CD4-positive, alpha-beta T cell treated with Interleukin-15 for 1 hour (primary cell): ENCODE measurements around the gene KCNE3.
A peak's percentile ranks its signal among the peaks of the same experiment; 100 is the strongest.

Experiments used
- DNase-seq: peaks from one replicate; pipeline ENCODE4 v3.0.0-alpha.2; 2020

KCNE3 gene

GRCh38 chr11:74471037-74471436 lies 3.7 kb upstream of the KCNE3 start:
- DNase-seq = no peak

GRCh38 chr11:74470526-74470925 lies 3.2 kb upstream of the KCNE3 start:
- no peak for DNase-seq

GRCh38 chr11:74468936-74469335 lies 1.6 kb upstream of the KCNE3 start:
- no peak for DNase-seq

GRCh38 chr11:74468521-74468920 lies 1.2 kb upstream of the KCNE3 start:
- DNase-seq = no peak

- DNase-seq = no peak
These were observed 709 bp upstream of the KCNE3 start for GRCh38 chr11:74468058-74468457.

- DNase-seq = no peak
These were observed 2.0 kb downstream of the KCNE3 start for GRCh38 chr11:74465291-74465708.

GRCh38 chr11:74464746-74465145 lies 2.6 kb downstream of the KCNE3 start:
- no peak for DNase-seq

GRCh38 chr11:74463216-74463615 lies 4.1 kb downstream of the KCNE3 start:
- no peak for DNase-seq

- no peak for DNase-seq
These were observed 4.7 kb downstream of the KCNE3 start for GRCh38 chr11:74462631-74463030.

GRCh38 chr11:74462009-74462408 lies 5.3 kb downstream of the KCNE3 start:
- peak; percentile 75 for DNase-seq

- no peak for DNase-seq
These were observed 6.7 kb downstream of the KCNE3 start for GRCh38 chr11:74460481-74461154.

- DNase-seq = no peak
These were observed 7.3 kb downstream of the KCNE3 start for GRCh38 chr11:74460065-74460464.

GRCh38 chr11:74459584-74459983 lies 7.8 kb downstream of the KCNE3 start:
- no peak for DNase-seq

- no peak for DNase-seq
These were observed 10.0 kb downstream of the KCNE3 start for GRCh38 chr11:74457356-74457755.

GRCh38 chr11:74453373-74453975 lies 13.9 kb downstream of the KCNE3 start:
- DNase-seq = peak; percentile 57

- no peak for DNase-seq
These were observed 15.0 kb downstream of the KCNE3 start for GRCh38 chr11:74452366-74452765.

- no peak for DNase-seq
These were observed 17.0 kb downstream of the KCNE3 start for GRCh38 chr11:74450318-74450717.

GRCh38 chr11:74449369-74449931 lies 17.9 kb downstream of the KCNE3 start:
- DNase-seq = peak; percentile 23

- DNase-seq = no peak
These were observed 19.6 kb downstream of the KCNE3 start for GRCh38 chr11:74447720-74448119.

- no peak for DNase-seq
These were observed 20.8 kb downstream of the KCNE3 start for GRCh38 chr11:74446532-74446938.

- no peak for DNase-seq
These were observed 23.0 kb downstream of the KCNE3 start for GRCh38 chr11:74444173-74444826.

- DNase-seq = no peak
These were observed 24.1 kb downstream of the KCNE3 start for GRCh38 chr11:74443071-74443864.

GRCh38 chr11:74442636-74443035 lies 24.7 kb downstream of the KCNE3 start:
- no peak for DNase-seq
